NT2/D1 (cell line): ENCODE measurements around the gene PLXNA4.

Experiments
- SUZ12 ChIP-seq: IDR thresholded peaks from 2 replicates; pipeline ENCODE4 v1.6.1; 2011; ENCODE audit not compliant: insufficient read length, insufficient read depth; ENCODE audit errors: extremely low read depth
- YY1 ChIP-seq: IDR thresholded peaks from 2 replicates; pipeline ENCODE4 v1.6.1; 2011; ENCODE audit not compliant: insufficient read length, insufficient read depth

DNA sequence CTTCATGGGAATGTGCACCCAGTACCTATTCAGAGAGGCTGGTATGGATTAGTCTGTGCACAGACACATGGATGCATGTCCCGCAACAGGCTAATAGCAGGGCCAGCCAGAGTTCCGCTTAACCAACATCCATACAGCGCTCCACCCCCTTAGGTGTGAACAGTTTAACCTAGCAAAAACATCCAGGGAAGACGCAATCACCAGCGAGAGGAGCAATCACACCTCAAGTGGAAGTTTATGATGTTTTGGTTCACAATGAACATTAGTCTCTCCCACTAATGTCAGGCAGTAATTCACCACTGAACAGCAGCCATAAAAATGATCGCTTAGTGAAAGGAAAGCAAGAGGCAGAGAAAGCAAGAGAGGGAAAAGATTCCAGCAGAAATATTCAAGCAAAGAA lies 91.1 kb downstream of the PLXNA4 start:
- no peak for TF ChIP-seq SUZ12
- no peak for TF ChIP-seq YY1
